ENCODE measurements around the gene KCNG2. TPM values are rescaled to one million over a fixed set of nuclear protein-coding genes. Genes with fewer than 3 reads are reported as not detected.

The KCNG2 gene
- total RNA-seq, 4 donors from 2014 or later = 1.7 TPM; not detected in 3

DNA sequence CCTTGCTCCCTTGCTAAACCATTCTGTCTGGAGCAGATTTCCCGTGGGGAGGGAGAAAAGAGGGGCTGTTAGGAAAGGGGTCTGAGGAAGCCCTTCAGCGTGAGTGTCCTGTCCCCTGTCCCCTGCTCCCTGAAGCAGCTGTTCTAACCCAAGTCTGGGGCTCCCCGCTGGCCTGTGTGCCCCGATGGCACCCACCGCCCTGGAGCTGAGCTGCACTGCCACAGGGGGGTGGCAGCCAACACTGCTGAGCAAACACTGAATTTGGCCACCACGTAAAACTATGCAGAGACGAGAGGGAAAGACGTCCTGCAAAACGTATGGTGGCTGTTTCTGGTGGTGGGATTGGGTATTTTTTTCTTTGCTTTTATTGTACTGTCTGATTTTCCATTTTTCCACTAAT lies 17.9 kb downstream of the KCNG2 start:
- TF ChIP-seq, protein P1, sequence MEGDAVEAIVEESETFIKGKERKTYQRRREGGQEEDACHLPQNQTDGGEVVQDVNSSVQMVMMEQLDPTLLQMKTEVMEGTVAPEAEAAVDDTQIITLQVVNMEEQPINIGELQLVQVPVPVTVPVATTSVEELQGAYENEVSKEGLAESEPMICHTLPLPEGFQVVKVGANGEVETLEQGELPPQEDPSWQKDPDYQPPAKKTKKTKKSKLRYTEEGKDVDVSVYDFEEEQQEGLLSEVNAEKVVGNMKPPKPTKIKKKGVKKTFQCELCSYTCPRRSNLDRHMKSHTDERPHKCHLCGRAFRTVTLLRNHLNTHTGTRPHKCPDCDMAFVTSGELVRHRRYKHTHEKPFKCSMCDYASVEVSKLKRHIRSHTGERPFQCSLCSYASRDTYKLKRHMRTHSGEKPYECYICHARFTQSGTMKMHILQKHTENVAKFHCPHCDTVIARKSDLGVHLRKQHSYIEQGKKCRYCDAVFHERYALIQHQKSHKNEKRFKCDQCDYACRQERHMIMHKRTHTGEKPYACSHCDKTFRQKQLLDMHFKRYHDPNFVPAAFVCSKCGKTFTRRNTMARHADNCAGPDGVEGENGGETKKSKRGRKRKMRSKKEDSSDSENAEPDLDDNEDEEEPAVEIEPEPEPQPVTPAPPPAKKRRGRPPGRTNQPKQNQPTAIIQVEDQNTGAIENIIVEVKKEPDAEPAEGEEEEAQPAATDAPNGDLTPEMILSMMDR (IDR thresholded peaks at IDR 0.05) = no peak
- TF ChIP-seq EP300 (IDR thresholded peaks at IDR 0.05) = no peak
- no peak for TF ChIP-seq POLR2A (IDR thresholded peaks at IDR 0.05; ENCODE audit: low read depth)
- no peak for TF ChIP-seq POLR2AphosphoS5 (IDR thresholded peaks at IDR 0.05)
- Histone ChIP-seq H3K4me1 (no peaks in the 10 kb centered on the region), H3K27ac (replicated peaks in 1 of 4) (no peak overlapping the region), H3K36me3 (no peaks in the 10 kb centered on the region), H3K4me3 (no peak overlapping the region), H3K9me3 (peaks cover 0 to 8% (median 4%) of the 10 kb centered on the region in 4 donors), H3K27me3 (peaks cover 0 to 74% (median 5%) of the 10 kb centered on the region in 4 donors)
- WGBS = 74% methylated on average over 9 of the region's 9 CpGs
- DNase-seq (ENCODE audit: extremely low spot score) = no peak
- intact Hi-C loops (cut with DNase I) = no loop called here

DNA sequence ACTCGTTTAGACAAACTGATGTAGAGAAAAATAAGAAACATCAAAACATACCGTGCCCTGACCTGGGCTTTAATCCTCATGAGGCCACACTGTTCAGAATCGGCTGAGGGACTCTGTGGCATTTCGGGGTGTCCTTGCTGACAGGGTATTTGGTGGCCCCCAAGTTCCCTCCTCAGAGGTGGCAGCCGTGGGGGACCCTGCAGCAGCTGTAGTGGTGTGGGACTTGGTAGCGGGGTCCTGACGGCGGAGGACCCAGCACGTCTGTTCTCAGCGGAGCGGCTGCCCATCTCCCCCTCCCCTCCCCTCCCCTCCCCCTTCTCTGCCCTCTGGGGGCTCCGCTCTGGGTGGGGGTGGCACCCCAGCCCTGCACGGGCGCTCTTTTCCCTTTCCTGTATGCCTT lies 18.4 kb downstream of the KCNG2 start:
- peaks cover 0 to 73% (median 5%) of the 10 kb centered on the region in 4 donors for H3K27me3 ChIP-seq
- no peaks in the 10 kb centered on the region for H3K4me1 ChIP-seq
- no peaks in the 10 kb centered on the region for H3K36me3 ChIP-seq
- TF ChIP-seq, protein P1 (IDR thresholded peaks at IDR 0.05) = no peak
- no peak for TF ChIP-seq POLR2AphosphoS5 (IDR thresholded peaks at IDR 0.05)
- TF ChIP-seq POLR2A (IDR thresholded peaks at IDR 0.05; ENCODE audit: low read depth) = no peak
- no peak for TF ChIP-seq EP300 (IDR thresholded peaks at IDR 0.05)
- WGBS = 58% methylated on average over 13 of the region's 14 CpGs
- no peak overlapping the region for H3K27ac ChIP-seq (replicated peaks in 1 of 4)
- no peak overlapping the region for H3K4me3 ChIP-seq
- no peak for DNase-seq (ENCODE audit: extremely low spot score)
- intact Hi-C loops (cut with DNase I) = no loop called here
- H3K9me3 ChIP-seq = peaks cover 0 to 7% (median 2%) of the 10 kb centered on the region in 4 donors

DNA sequence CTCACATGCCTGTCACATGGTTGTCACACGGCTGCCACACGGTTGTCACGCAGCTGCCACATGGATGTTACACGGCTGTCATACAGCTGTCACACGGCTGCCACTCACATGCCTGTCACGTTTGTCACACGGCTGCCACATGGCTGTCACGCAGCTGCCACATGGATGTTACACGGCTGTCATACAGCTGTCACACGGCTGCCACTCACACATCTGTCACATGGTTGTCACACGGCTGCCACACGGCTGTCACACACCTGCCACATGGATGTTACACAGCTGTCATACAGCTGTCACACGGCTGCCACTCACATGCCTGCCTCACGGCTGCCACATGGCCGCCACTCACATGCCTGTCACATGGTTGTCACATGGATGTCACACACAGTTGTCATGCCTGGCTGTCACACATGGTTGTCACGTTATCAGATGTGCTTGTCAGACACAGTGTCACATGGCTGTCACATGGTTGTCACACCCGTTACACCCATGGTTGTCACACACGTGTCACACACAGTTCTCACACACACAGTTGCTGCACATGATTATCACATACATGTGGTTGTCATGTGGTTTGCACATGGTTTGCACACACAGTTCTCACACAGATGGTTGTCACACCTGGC lies 19.4 kb downstream of the KCNG2 start:
- 92% methylated on average over 18 of the region's 18 CpGs for WGBS
- intact Hi-C loops (cut with DNase I) = no loop called here

DNA sequence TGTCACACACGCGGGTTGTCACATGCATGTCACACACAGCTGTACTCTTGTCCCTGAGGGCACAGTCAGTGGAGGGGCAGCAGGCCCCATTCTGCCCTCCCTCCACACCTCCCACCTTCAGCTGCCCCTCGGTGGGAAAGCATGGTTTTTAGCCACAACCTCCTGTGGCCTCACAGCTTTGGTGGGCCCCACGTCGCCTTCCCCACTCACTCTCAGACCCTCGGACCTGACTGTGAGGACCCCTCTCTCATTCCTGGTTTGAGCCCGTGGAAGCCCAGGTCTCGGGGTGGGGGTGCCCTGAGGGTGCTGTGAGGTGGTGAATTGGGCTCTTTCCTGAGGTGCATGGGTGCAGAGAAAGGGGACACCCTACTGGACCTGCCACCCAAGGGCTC lies 19.9 kb downstream of the KCNG2 start:
- 72% methylated on average over 8 of the region's 8 CpGs for WGBS
- intact Hi-C loops (cut with DNase I) = no loop called here

More for the DNA sequence above, 19.4 kb downstream of the KCNG2 start:
- Histone ChIP-seq H3K36me3 (no peaks in the 10 kb centered on the region), H3K9me3 (no peaks in the 10 kb centered on the region), H3K27ac (replicated peaks in 1 of 4) (no peak overlapping the region), H3K27me3 (peaks cover 0 to 71% (median 5%) of the 10 kb centered on the region in 4 donors), H3K4me1 (no peaks in the 10 kb centered on the region), H3K4me3 (no peak overlapping the region)
- no peak for TF ChIP-seq EP300 (IDR thresholded peaks at IDR 0.05)
- no peak for TF ChIP-seq POLR2A (IDR thresholded peaks at IDR 0.05; ENCODE audit: low read depth)
- TF ChIP-seq, protein P1 (IDR thresholded peaks at IDR 0.05) = no peak
- TF ChIP-seq POLR2AphosphoS5 (IDR thresholded peaks at IDR 0.05) = no peak
- no peak for DNase-seq (ENCODE audit: extremely low spot score)

More for the DNA sequence above, 19.9 kb downstream of the KCNG2 start:
- Histone ChIP-seq H3K27me3 (peaks cover 0 to 71% (median 5%) of the 10 kb centered on the region in 4 donors), H3K4me1 (no peaks in the 10 kb centered on the region), H3K36me3 (no peaks in the 10 kb centered on the region), H3K9me3 (no peaks in the 10 kb centered on the region), H3K4me3 (no peak overlapping the region), H3K27ac (replicated peaks in 1 of 4) (no peak overlapping the region)
- no peak for DNase-seq (ENCODE audit: extremely low spot score)
- TF ChIP-seq, protein P1 (IDR thresholded peaks at IDR 0.05) = no peak
- TF ChIP-seq POLR2AphosphoS5 (IDR thresholded peaks at IDR 0.05) (no peak), POLR2A (IDR thresholded peaks at IDR 0.05; ENCODE audit: low read depth) (no peak), EP300 (IDR thresholded peaks at IDR 0.05) (no peak)
